Measurements from ENCODE around the gene AP5S1.

Gene AP5S1

DNA sequence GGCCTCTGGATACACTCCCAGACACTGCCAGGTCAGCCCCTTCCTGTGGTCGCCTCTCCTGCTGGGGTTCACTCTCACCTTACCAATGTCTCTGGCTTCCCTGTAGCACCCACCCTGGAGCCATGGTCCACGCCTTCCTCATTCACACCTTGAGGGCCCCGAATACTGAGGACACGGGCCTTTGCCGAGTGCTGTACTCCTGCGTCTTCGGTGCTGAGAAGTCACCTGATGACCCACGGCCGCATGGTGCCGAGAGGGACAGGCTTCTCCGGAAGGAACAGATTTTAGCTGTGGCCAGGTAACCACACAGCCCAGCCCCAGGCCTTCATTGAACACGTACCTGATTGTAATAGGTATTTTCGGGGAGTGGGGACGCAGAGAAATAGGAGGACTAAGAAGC, 1.6 kb downstream of the AP5S1 start:
- Histone ChIP-seq H3K9me3 (ENCODE audit: insufficient read depth, low read depth, low read length) (no peaks in the 10 kb centered on the region), H3K9me2 (replicated peaks; ENCODE audit: low read depth, low read length) (no peaks in the 10 kb centered on the region), H2AFZ (ENCODE audit: low read length) (no peak overlapping the region), H3K4me1 (ENCODE audit: insufficient read depth, low read length, poor library complexity, severe bottlenecking) (peaks cover 32% of the 10 kb centered on the region), H4K20me1 (ENCODE audit: insufficient read depth, low read length, poor library complexity, severe bottlenecking) (no peaks in the 10 kb centered on the region), H3F3A (ENCODE audit: low read depth) (no peaks in the 10 kb centered on the region), H3K79me2 (ENCODE audit: insufficient read depth, low read length) (peaks cover 15% of the 10 kb centered on the region), H3K27me3 (ENCODE audit: insufficient read depth, low read length, poor library complexity, severe bottlenecking) (no peaks in the 10 kb centered on the region), H3K4me3 (ENCODE audit: low read length, poor library complexity, severe bottlenecking) (peak overlapping the region; percentile 92), H3K4me2 (ENCODE audit: low read depth, low read length, poor library complexity, severe bottlenecking) (no peak overlapping the region), H3K36me3 (ENCODE audit: insufficient read depth, low read length) (no peaks in the 10 kb centered on the region), H3K9ac (ENCODE audit: low read depth, low read length, poor library complexity, severe bottlenecking) (no peak overlapping the region)
- TF ChIP-seq, protein P1, sequence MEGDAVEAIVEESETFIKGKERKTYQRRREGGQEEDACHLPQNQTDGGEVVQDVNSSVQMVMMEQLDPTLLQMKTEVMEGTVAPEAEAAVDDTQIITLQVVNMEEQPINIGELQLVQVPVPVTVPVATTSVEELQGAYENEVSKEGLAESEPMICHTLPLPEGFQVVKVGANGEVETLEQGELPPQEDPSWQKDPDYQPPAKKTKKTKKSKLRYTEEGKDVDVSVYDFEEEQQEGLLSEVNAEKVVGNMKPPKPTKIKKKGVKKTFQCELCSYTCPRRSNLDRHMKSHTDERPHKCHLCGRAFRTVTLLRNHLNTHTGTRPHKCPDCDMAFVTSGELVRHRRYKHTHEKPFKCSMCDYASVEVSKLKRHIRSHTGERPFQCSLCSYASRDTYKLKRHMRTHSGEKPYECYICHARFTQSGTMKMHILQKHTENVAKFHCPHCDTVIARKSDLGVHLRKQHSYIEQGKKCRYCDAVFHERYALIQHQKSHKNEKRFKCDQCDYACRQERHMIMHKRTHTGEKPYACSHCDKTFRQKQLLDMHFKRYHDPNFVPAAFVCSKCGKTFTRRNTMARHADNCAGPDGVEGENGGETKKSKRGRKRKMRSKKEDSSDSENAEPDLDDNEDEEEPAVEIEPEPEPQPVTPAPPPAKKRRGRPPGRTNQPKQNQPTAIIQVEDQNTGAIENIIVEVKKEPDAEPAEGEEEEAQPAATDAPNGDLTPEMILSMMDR (conservative IDR thresholded peaks at IDR 0.05; ENCODE audit: low read length), result no peak
- no peak for TF ChIP-seq EZH2phosphoT487 (IDR thresholded peaks at IDR 0.05; ENCODE audit: borderline replicate concordance)

DNA sequence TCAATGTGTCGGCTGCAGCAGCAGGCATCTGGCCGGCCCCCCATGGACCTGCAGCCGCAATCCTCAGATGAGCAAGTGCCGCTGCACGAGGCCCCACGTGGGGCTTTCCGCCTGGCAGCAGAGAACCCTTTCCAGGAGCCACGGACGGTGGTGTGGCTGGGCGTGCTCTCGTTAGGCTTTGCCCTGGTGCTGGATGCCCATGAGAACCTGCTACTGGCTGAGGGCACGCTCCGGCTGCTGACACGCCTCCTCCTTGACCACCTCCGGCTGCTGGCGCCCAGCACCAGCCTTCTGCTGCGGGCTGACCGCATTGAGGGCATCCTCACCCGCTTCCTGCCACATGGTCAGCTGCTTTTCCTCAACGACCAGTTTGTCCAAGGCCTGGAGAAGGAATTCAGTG, 3.5 kb downstream of the AP5S1 start:
- no peaks in the 10 kb centered on the region for H3K27me3 ChIP-seq (ENCODE audit: insufficient read depth, low read length, poor library complexity, severe bottlenecking)
- no peaks in the 10 kb centered on the region for H4K20me1 ChIP-seq (ENCODE audit: insufficient read depth, low read length, poor library complexity, severe bottlenecking)
- H3K4me2 ChIP-seq (ENCODE audit: low read depth, low read length, poor library complexity, severe bottlenecking), result no peak overlapping the region
- H3F3A ChIP-seq (ENCODE audit: low read depth), result no peaks in the 10 kb centered on the region
- H3K36me3 ChIP-seq (ENCODE audit: insufficient read depth, low read length), result no peaks in the 10 kb centered on the region
- no peak overlapping the region for H2AFZ ChIP-seq (ENCODE audit: low read length)
- no peak for TF ChIP-seq EZH2phosphoT487 (IDR thresholded peaks at IDR 0.05; ENCODE audit: borderline replicate concordance)
- TF ChIP-seq, protein P1 (conservative IDR thresholded peaks at IDR 0.05; ENCODE audit: low read length), result no peak
- H3K79me2 ChIP-seq (ENCODE audit: insufficient read depth, low read length), result peaks cover 15% of the 10 kb centered on the region
- H3K9me3 ChIP-seq (ENCODE audit: insufficient read depth, low read depth, low read length), result no peaks in the 10 kb centered on the region
- H3K9ac ChIP-seq (ENCODE audit: low read depth, low read length, poor library complexity, severe bottlenecking), result no peak overlapping the region
- no peak overlapping the region for H3K4me3 ChIP-seq (ENCODE audit: low read length, poor library complexity, severe bottlenecking)
- peaks cover 23% of the 10 kb centered on the region for H3K4me1 ChIP-seq (ENCODE audit: insufficient read depth, low read length, poor library complexity, severe bottlenecking)
- no peaks in the 10 kb centered on the region for H3K9me2 ChIP-seq (replicated peaks; ENCODE audit: low read depth, low read length)

DNA sequence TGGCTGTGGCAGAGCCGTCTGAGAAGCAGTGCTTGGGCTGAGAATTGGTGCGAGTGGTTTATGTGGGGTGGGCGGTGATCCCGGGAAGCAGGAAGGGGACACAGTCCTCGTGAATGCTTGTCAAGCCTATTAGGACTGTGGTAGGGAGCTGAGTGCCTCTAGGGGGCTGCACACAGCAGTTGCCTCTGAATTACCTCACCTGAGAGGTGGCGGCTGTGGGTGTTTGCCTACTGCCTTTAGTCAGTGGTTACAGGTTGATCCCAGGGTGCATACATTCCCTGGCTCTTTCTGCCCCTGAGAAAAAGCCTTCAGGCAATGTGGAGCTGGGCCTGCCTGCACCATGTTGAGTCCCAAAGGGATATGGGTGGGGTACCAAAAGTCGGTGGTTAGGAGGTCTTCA, 5.2 kb downstream of the AP5S1 start:
- H3K9me3 ChIP-seq (ENCODE audit: insufficient read depth, low read depth, low read length), result no peaks in the 10 kb centered on the region
- no peak overlapping the region for H2AFZ ChIP-seq (ENCODE audit: low read length)
- no peak overlapping the region for H3K4me3 ChIP-seq (ENCODE audit: low read length, poor library complexity, severe bottlenecking)
- peaks cover 13% of the 10 kb centered on the region for H3K4me1 ChIP-seq (ENCODE audit: insufficient read depth, low read length, poor library complexity, severe bottlenecking)
- H3K9ac ChIP-seq (ENCODE audit: low read depth, low read length, poor library complexity, severe bottlenecking), result no peak overlapping the region
- H3K9me2 ChIP-seq (replicated peaks; ENCODE audit: low read depth, low read length), result no peaks in the 10 kb centered on the region
- H3K27me3 ChIP-seq (ENCODE audit: insufficient read depth, low read length, poor library complexity, severe bottlenecking), result no peaks in the 10 kb centered on the region
- peaks cover 15% of the 10 kb centered on the region for H3K79me2 ChIP-seq (ENCODE audit: insufficient read depth, low read length)
- no peaks in the 10 kb centered on the region for H4K20me1 ChIP-seq (ENCODE audit: insufficient read depth, low read length, poor library complexity, severe bottlenecking)
- no peaks in the 10 kb centered on the region for H3F3A ChIP-seq (ENCODE audit: low read depth)
- no peak overlapping the region for H3K4me2 ChIP-seq (ENCODE audit: low read depth, low read length, poor library complexity, severe bottlenecking)
- TF ChIP-seq, protein P1 (conservative IDR thresholded peaks at IDR 0.05; ENCODE audit: low read length), result no peak; the same call in 1 of the 2 replicates
- no peak for TF ChIP-seq EZH2phosphoT487 (IDR thresholded peaks at IDR 0.05; ENCODE audit: borderline replicate concordance)
- no peaks in the 10 kb centered on the region for H3K36me3 ChIP-seq (ENCODE audit: insufficient read depth, low read length)
